ENCODE measurements around the gene RNF157.
"Not testable (repeated sequence)": the region's sequence is repeated elsewhere in the genome, so short reads cannot be mapped to it uniquely, and the experiment has no call there.

Gene RNF157

GRCh38 chr17:76255801-76256429, 15.6 kb upstream of the RNF157 start:
- Histone ChIP-seq H3K4me1 (no peaks in the 10 kb centered on the region), H3K4me3 (ENCODE audit: low read depth, low read length) (no peak overlapping the region), H3K27me3 (no peaks in the 10 kb centered on the region), H3K36me3 (no peaks in the 10 kb centered on the region), H3K9me3 (no peaks in the 10 kb centered on the region)
- DNase-seq, result no peak
- no peak for TF ChIP-seq CTCF (IDR thresholded peaks at IDR 0.05; ENCODE audit: low read depth, low read length)

- TF ChIP-seq CTCF (IDR thresholded peaks at IDR 0.05; ENCODE audit: low read depth, low read length), result no peak
- H3K27me3 ChIP-seq, result no peaks in the 10 kb centered on the region
- no peak for DNase-seq
- H3K4me3 ChIP-seq (ENCODE audit: low read depth, low read length), result no peak overlapping the region
- H3K4me1 ChIP-seq, result no peaks in the 10 kb centered on the region
- no peaks in the 10 kb centered on the region for H3K9me3 ChIP-seq
- no peaks in the 10 kb centered on the region for H3K36me3 ChIP-seq
Observed at GRCh38 chr17:76254275-76254674, 14.0 kb upstream of the RNF157 start.

GRCh38 chr17:76253841-76254240, 13.5 kb upstream of the RNF157 start:
- Histone ChIP-seq H3K9me3 (no peaks in the 10 kb centered on the region), H3K27me3 (no peaks in the 10 kb centered on the region), H3K36me3 (no peaks in the 10 kb centered on the region), H3K4me3 (ENCODE audit: low read depth, low read length) (no peak overlapping the region), H3K4me1 (no peaks in the 10 kb centered on the region)
- no peak for DNase-seq
- no peak for TF ChIP-seq CTCF (IDR thresholded peaks at IDR 0.05; ENCODE audit: low read depth, low read length)

GRCh38 chr17:76252967-76253766, 12.9 kb upstream of the RNF157 start:
- H3K9me3 ChIP-seq; DNase-seq; H3K27me3 ChIP-seq; H3K36me3 ChIP-seq; H3K4me1 ChIP-seq; H3K4me3 ChIP-seq (ENCODE audit: low read depth, low read length): not testable (repeated sequence)

- TF ChIP-seq CTCF (IDR thresholded peaks at IDR 0.05; ENCODE audit: low read depth, low read length), result no peak
- Histone ChIP-seq H3K36me3 (no peaks in the 10 kb centered on the region), H3K4me3 (ENCODE audit: low read depth, low read length) (no peak overlapping the region), H3K4me1 (no peaks in the 10 kb centered on the region), H3K27me3 (no peaks in the 10 kb centered on the region), H3K9me3 (no peaks in the 10 kb centered on the region)
- DNase-seq, result no peak
Observed at GRCh38 chr17:76252040-76252954, 12.0 kb upstream of the RNF157 start.

- DNase-seq, result no peak
- Histone ChIP-seq H3K9me3 (no peaks in the 10 kb centered on the region), H3K36me3 (no peaks in the 10 kb centered on the region), H3K27me3 (no peaks in the 10 kb centered on the region), H3K4me3 (ENCODE audit: low read depth, low read length) (no peak overlapping the region), H3K4me1 (no peaks in the 10 kb centered on the region)
- no peak for TF ChIP-seq CTCF (IDR thresholded peaks at IDR 0.05; ENCODE audit: low read depth, low read length)
Observed at GRCh38 chr17:76251478-76252039, 11.3 kb upstream of the RNF157 start.
